GM19328 (cell line): ENCODE results near the gene USP38.
A peak's percentile ranks its signal among the peaks of the same experiment; 100 is the strongest.
"Not testable (repeated sequence)": the region's sequence is repeated elsewhere in the genome, so short reads cannot be mapped to it uniquely, and the experiment has no call there.

Experiments used
- ATAC-seq: cut with Tn5 transposase; IDR thresholded peaks from one replicate; pipeline ENCODE4 v1.9.1; 2021; ENCODE audit warnings: mild to moderate bottlenecking, moderate library complexity; ENCODE audit not compliant: unreplicated experiment

USP38 gene

GRCh38 chr4:143184503-143185252 lies at the start of gene USP38:
Gene USP38 (plus strand): TSS chr4:143184917. CDS start chr4:143185451, 534 bp downstream.
- ATAC-seq: peak; percentile 63

GRCh38 chr4:143135358-143135757 lies 49.4 kb upstream of the USP38 start:
- ATAC-seq: no peak

GRCh38 chr4:143140696-143141095 lies 44.0 kb upstream of the USP38 start:
- ATAC-seq: no peak

- no peak for ATAC-seq
Observed at GRCh38 chr4:143148521-143148920, 36.2 kb upstream of the USP38 start.

- no peak for ATAC-seq
Observed at GRCh38 chr4:143156853-143157252, 27.9 kb upstream of the USP38 start.

GRCh38 chr4:143163614-143164013 lies 21.1 kb upstream of the USP38 start:
- no peak for ATAC-seq

- ATAC-seq: not testable (repeated sequence)
Observed at GRCh38 chr4:143166722-143167121, 18.0 kb upstream of the USP38 start.

GRCh38 chr4:143178923-143179322 lies 5.8 kb upstream of the USP38 start:
- ATAC-seq: no peak

- ATAC-seq: no peak
Observed at GRCh38 chr4:143183513-143184216, 1.1 kb upstream of the USP38 start.

- ATAC-seq: peak; percentile 16
Observed at GRCh38 chr4:143184217-143184502, 557 bp upstream of the USP38 start.

- peak; percentile 19 for ATAC-seq
Observed at GRCh38 chr4:143185253-143186107, 763 bp downstream of the USP38 start.

- no peak for ATAC-seq
Observed at GRCh38 chr4:143186212-143186611, 1.5 kb downstream of the USP38 start.

GRCh38 chr4:143186649-143187048 lies 1.9 kb downstream of the USP38 start:
- ATAC-seq: no peak

GRCh38 chr4:143188136-143189088 lies 3.7 kb downstream of the USP38 start:
- ATAC-seq: no peak

GRCh38 chr4:143189528-143189927 lies 4.8 kb downstream of the USP38 start:
- no peak for ATAC-seq

- no peak for ATAC-seq
Observed at GRCh38 chr4:143195581-143195980, 10.9 kb downstream of the USP38 start.

GRCh38 chr4:143196323-143196722 lies 11.6 kb downstream of the USP38 start:
- no peak for ATAC-seq

- ATAC-seq: no peak
Observed at GRCh38 chr4:143199503-143199902, 14.8 kb downstream of the USP38 start.

GRCh38 chr4:143202824-143203223 lies 18.1 kb downstream of the USP38 start:
- no peak for ATAC-seq

- no peak for ATAC-seq
Observed at GRCh38 chr4:143203577-143203976, 18.9 kb downstream of the USP38 start.
